HCT116 (cell line): ENCODE data around the gene GTF3C4. TPM values are rescaled to one million over a fixed set of nuclear protein-coding genes. Genes with fewer than 3 reads are reported as not detected.

ENCODE experiments used
- ATAC-seq: fragments of 200-7000 bp; cut with Tn5 transposase; 2 replicates; pipeline ENCODE4 v1.9.1; 2020; ENCODE audit warnings: mild to moderate bottlenecking, moderate library complexity
- BruUV-seq: library from RNA; stranded (reverse); fragments of 400-500 nt; replicated peaks from 2 replicates; lab custom pipeline; 2021; lab: Mats Ljungman, UMichigan
- CTCF ChIA-PET: fragments of 300-600 bp; sonication (Branson Sonifier 250); formaldehyde crosslinking; loops from one replicate; lab custom pipeline; 2021; ENCODE audit warnings: antibody characterized with exemption; lab: Charles Lee
- POLR2A ChIA-PET: fragments of 300-600, 350-600 bp; sonication (Branson Sonifier 250); formaldehyde crosslinking; loops from one replicate; lab custom pipeline; 2021; ENCODE audit warnings: antibody characterized with exemption; lab: Charles Lee
- RAD21 ChIA-PET, 2 experiments: fragments of 300-600 bp; sonication (Branson Sonifier 250); formaldehyde crosslinking; loops; one replicate each; lab custom pipeline; 2023; ENCODE audit warnings: low total read pairs in 2 of 2; ENCODE audit not compliant: uncharacterized antibody in 2 of 2, unreplicated experiment in 2 of 2, low non-redundant PET in 1 of 2; lab: Charles Lee
- DNase-seq: peaks from one replicate; pipeline ENCODE4 v3.0.0-alpha.2; 2010; ENCODE audit warnings: low read depth, low spot score
- H2AFZ ChIP-seq: fragments of 200-600 bp; shearing (Covaris generic), sonication (generic); 2 replicates; pipeline ENCODE4 v1.6.1; 2017; ENCODE audit warnings: low read depth, mixed run types, mixed read lengths, antibody characterized with exemption, low read length; ENCODE audit not compliant: poor library complexity, severe bottlenecking
- H3K27ac ChIP-seq: 2 replicates; pipeline ENCODE4 v1.5.1; 2012; ENCODE audit warnings: low read depth, low read length
- H3K27me3 ChIP-seq: fragments of 200-600 bp; sonication (generic); 2 replicates; pipeline ENCODE4 v1.6.1; 2016; ENCODE audit warnings: mixed run types, low read length, mixed read lengths; ENCODE audit not compliant: insufficient read depth
- H3K36me3 ChIP-seq, 2 experiments: fragments of 200-500 bp in 1 of 2; fragments of 200-600 bp in 1 of 2; sonication (Bioruptor generic) in 1 of 2; sonication (generic) in 1 of 2; 2 replicates each; pipeline versions ENCODE4 v1.5.1 to v1.6.1; 2014 to 2016; ENCODE audit warnings: low read length in 2 of 2, inconsistent platforms in 1 of 2, mixed read lengths in 1 of 2, mixed run types in 1 of 2; ENCODE audit not compliant: insufficient read depth in 2 of 2, control insufficient read depth in 1 of 2
- H3K4me1 ChIP-seq, 2 experiments: fragments of 200-600 bp in 1 of 2; sonication (generic) in 1 of 2; 2 replicates each; pipeline versions ENCODE4 v1.5.1 to v1.6.1; 2012 to 2017; ENCODE audit warnings: low read length in 2 of 2, inconsistent platforms in 1 of 2, mild to moderate bottlenecking in 1 of 2, mixed read lengths in 1 of 2, mixed run types in 1 of 2, moderate library complexity in 1 of 2; ENCODE audit not compliant: insufficient read depth in 2 of 2, control insufficient read depth in 1 of 2
- H3K4me2 ChIP-seq: fragments of 200-600 bp; sonication (generic); 2 replicates; pipeline ENCODE4 v1.6.1; 2017; ENCODE audit warnings: mixed run types, low read length, mixed read lengths
- H3K4me3 ChIP-seq, 2 experiments: fragments of 200-600 bp in 1 of 2; sonication (generic) in 1 of 2; replicated peaks in 1 of 2; 2 replicates each; pipeline ENCODE4 v1.5.1; 2011 to 2016; ENCODE audit warnings: low read length in 2 of 2, control low read depth in 1 of 2, low read depth in 1 of 2, mild to moderate bottlenecking in 1 of 2, mixed read lengths in 1 of 2, mixed run types in 1 of 2
- H3K79me2 ChIP-seq: fragments of 200-600 bp; sonication (generic); 2 replicates; pipeline ENCODE4 v1.6.1; 2017; ENCODE audit warnings: mild to moderate bottlenecking, mixed run types, low read length, moderate library complexity, mixed read lengths; ENCODE audit not compliant: insufficient read depth
- H3K9ac ChIP-seq: fragments of 200-600 bp; sonication (generic); 2 replicates; pipeline ENCODE4 v1.6.1; 2016; ENCODE audit warnings: low read length, mixed read lengths
- H3K9me2 ChIP-seq: fragments of 200-600 bp; sonication (generic), shearing (Covaris generic); 2 replicates; pipeline ENCODE4 v1.6.1; 2017; ENCODE audit warnings: mixed run types, mild to moderate bottlenecking, moderate library complexity; ENCODE audit not compliant: insufficient read depth
- H3K9me3 ChIP-seq, 2 experiments: fragments of 200-500 bp in 1 of 2; fragments of 200-600 bp in 1 of 2; sonication (Bioruptor generic) in 1 of 2; sonication (generic) in 1 of 2; 2 replicates each; pipeline ENCODE4 v1.6.1; 2014 to 2017; ENCODE audit warnings: low read length in 2 of 2, mixed read lengths in 2 of 2, inconsistent platforms in 1 of 2, low read depth in 1 of 2, mild to moderate bottlenecking in 1 of 2, mixed run types in 1 of 2, moderate library complexity in 1 of 2; ENCODE audit not compliant: control insufficient read depth in 1 of 2, insufficient read depth in 1 of 2
- H4K20me1 ChIP-seq: fragments of 200-600 bp; sonication (generic), shearing (Covaris generic); 2 replicates; pipeline ENCODE4 v1.6.1; 2017; ENCODE audit warnings: mixed run types, mild to moderate bottlenecking, moderate library complexity; ENCODE audit not compliant: insufficient read depth
- ATF3 ChIP-seq: IDR thresholded peaks from 2 replicates; pipeline ENCODE4 v1.6.1; 2012
- CBX3 ChIP-seq: IDR thresholded peaks from 2 replicates; pipeline ENCODE4 v1.6.1; 2012; ENCODE audit warnings: low read depth
- CEBPB ChIP-seq: IDR thresholded peaks from 2 replicates; pipeline ENCODE4 v1.6.1; 2012; ENCODE audit warnings: low read depth
- CTCF ChIP-seq, 3 experiments: fragments of 200-600 bp in 1 of 3; sonication (generic) in 1 of 3; IDR thresholded peaks in 2 of 3; conservative IDR thresholded peaks in 1 of 3; 2 replicates each; pipeline ENCODE4 v1.5.1; 2012 to 2017; ENCODE audit warnings: low read depth in 2 of 3, low read length in 2 of 3, antibody characterized with exemption in 1 of 3, borderline replicate concordance in 1 of 3, control low read depth in 1 of 3, mild to moderate bottlenecking in 1 of 3, mixed read lengths in 1 of 3, mixed run types in 1 of 3, moderate library complexity in 1 of 3; ENCODE audit not compliant: insufficient read depth in 1 of 3
- ELF1 ChIP-seq: IDR thresholded peaks from 2 replicates; pipeline ENCODE4 v1.6.1; 2012; ENCODE audit warnings: low read depth, borderline replicate concordance
- EZH2 ChIP-seq: fragments of 200-600 bp; sonication (generic); IDR thresholded peaks from 2 replicates; pipeline ENCODE4 v1.6.1; 2017; ENCODE audit warnings: antibody characterized with exemption, mixed run types
- EZH2phosphoT487 ChIP-seq: fragments of 200-600 bp; IDR thresholded peaks from 2 replicates; pipeline ENCODE4 v1.6.1; 2018; ENCODE audit warnings: antibody characterized with exemption, borderline replicate concordance
- FOSL1 ChIP-seq: IDR thresholded peaks from 2 replicates; pipeline ENCODE4 v1.6.1; 2012; ENCODE audit warnings: low read depth
- JUND ChIP-seq: IDR thresholded peaks from 2 replicates; pipeline ENCODE4 v1.6.1; 2012
- POLR2A ChIP-seq: IDR thresholded peaks from 2 replicates; pipeline ENCODE4 v1.7.0; 2011; ENCODE audit warnings: borderline replicate concordance; ENCODE audit not compliant: insufficient read depth, insufficient read length; ENCODE audit errors: extremely low read depth
- RAD21 ChIP-seq: IDR thresholded peaks from 2 replicates; pipeline ENCODE4 v1.6.1; 2012; ENCODE audit warnings: low read depth, mild to moderate bottlenecking
- SP1 ChIP-seq: IDR thresholded peaks from 2 replicates; pipeline ENCODE4 v1.6.1; 2012; ENCODE audit warnings: low read depth
- SRF ChIP-seq: IDR thresholded peaks from 2 replicates; pipeline ENCODE4 v1.6.1; 2012; ENCODE audit warnings: low read depth
- TCF7L2 ChIP-seq: IDR thresholded peaks from 2 replicates; pipeline ENCODE4 v1.7.0; 2011; ENCODE audit warnings: borderline replicate concordance, inconsistent platforms; ENCODE audit not compliant: insufficient read depth, insufficient read length; ENCODE audit errors: extremely low read depth
- YY1 ChIP-seq: IDR thresholded peaks from 2 replicates; pipeline ENCODE4 v1.6.1; 2011; ENCODE audit warnings: low read length, low read depth, moderate library complexity, mild to moderate bottlenecking; ENCODE audit not compliant: insufficient replicate concordance; ENCODE audit errors: extremely low read depth
- ZBTB33 ChIP-seq: IDR thresholded peaks from 2 replicates; pipeline ENCODE4 v1.6.1; 2011; ENCODE audit warnings: mild to moderate bottlenecking, low read length, moderate library complexity; ENCODE audit not compliant: insufficient replicate concordance; ENCODE audit errors: extremely low read depth
- ZFX ChIP-seq: fragments of 450-650 bp; IDR thresholded peaks from 2 replicates; pipeline ENCODE4 v1.6.1; 2017
- ZNF274 ChIP-seq: fragments of 200-500 bp; sonication (Bioruptor generic); IDR thresholded peaks from 2 replicates; pipeline ENCODE4 v1.6.1; 2014; ENCODE audit warnings: mild to moderate bottlenecking, low read depth, low read length, inconsistent platforms
- intact Hi-C: fragments of 100-400 bp; cut with micrococcal nuclease; formaldehyde crosslinking; loops from 2 replicates; pipeline ENCODE4 v1.10.0; 2022
- total RNA-seq: library from RNA; stranded (reverse); gene quantifications from one replicate; pipeline ENCODE4 v1.2.1, GENCODE V29; 2021; ENCODE audit not compliant: unreplicated experiment
- TF ChIP-seq, protein P1 (sequence below): IDR thresholded peaks from 2 replicates; pipeline ENCODE4 v1.6.1; 2012
- TF ChIP-seq, protein P2 (sequence below): IDR thresholded peaks from 2 replicates; pipeline ENCODE4 v1.6.1; 2012; ENCODE audit warnings: low read depth

GTF3C4 gene
- total RNA-seq, 1 experiment from 2014 or later, result 26.4 TPM

DNA sequence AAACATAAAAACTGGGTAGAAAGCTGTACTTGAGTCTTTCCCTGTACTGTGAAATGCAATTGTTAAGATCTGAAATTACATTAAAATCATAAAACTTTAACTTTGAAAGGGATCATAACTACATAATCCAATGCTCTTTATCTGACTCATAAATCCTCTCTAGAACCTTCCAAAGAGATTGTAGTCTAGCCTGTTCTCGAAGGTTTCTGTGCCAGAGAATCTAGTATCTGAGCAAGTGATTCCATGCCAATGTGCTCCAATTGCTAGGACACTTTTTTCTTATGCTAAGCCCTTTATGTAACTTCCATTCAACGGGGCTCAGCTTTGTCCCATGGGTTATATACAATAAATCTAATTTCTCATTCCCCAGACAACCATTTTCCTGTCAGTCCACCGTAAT, 21.6 kb upstream of the GTF3C4 start:
- ChIA-PET POLR2A (no interaction called here), RAD21 (no interaction called here), CTCF (no interaction called here)
- H3K4me3 ChIP-seq, result no peak overlapping the region
- no peaks in the 10 kb centered on the region for H3K4me1 ChIP-seq
- H3K27me3 ChIP-seq, result no peaks in the 10 kb centered on the region
- H3K4me2 ChIP-seq, result no peak overlapping the region
- no peak overlapping the region for H2AFZ ChIP-seq
- ATAC-seq (no peak), DNase-seq (no peak)
- BruUV-seq, result no TSS peak
- H3K79me2 ChIP-seq, result peaks cover 8% of the 10 kb centered on the region; the same call in 1 of the 2 replicates
- TF ChIP-seq, protein P1, sequence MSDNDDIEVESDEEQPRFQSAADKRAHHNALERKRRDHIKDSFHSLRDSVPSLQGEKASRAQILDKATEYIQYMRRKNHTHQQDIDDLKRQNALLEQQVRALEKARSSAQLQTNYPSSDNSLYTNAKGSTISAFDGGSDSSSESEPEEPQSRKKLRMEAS, result no peak
- TF ChIP-seq CBX3 (no peak), CTCF (IDR thresholded peaks at IDR 0.05 in 2 of 3, conservative IDR thresholded peaks at IDR 0.05 in 1 of 3; ENCODE audit: borderline replicate concordance in 1 of 3, insufficient read depth in 1 of 3, low read depth in 2 of 3, low read length in 2 of 3) (no peak), ELF1 (no peak), SP1 (no peak), SRF (no peak), FOSL1 (no peak), EZH2phosphoT487 (no peak), CEBPB (no peak), JUND (no peak), ZFX (no peak), ATF3 (no peak), EZH2 (no peak), ZBTB33 (no peak), TCF7L2 (no peak), ZNF274 (no peak), YY1 (no peak), POLR2A (no peak), RAD21 (no peak)
- TF ChIP-seq, protein P2, sequence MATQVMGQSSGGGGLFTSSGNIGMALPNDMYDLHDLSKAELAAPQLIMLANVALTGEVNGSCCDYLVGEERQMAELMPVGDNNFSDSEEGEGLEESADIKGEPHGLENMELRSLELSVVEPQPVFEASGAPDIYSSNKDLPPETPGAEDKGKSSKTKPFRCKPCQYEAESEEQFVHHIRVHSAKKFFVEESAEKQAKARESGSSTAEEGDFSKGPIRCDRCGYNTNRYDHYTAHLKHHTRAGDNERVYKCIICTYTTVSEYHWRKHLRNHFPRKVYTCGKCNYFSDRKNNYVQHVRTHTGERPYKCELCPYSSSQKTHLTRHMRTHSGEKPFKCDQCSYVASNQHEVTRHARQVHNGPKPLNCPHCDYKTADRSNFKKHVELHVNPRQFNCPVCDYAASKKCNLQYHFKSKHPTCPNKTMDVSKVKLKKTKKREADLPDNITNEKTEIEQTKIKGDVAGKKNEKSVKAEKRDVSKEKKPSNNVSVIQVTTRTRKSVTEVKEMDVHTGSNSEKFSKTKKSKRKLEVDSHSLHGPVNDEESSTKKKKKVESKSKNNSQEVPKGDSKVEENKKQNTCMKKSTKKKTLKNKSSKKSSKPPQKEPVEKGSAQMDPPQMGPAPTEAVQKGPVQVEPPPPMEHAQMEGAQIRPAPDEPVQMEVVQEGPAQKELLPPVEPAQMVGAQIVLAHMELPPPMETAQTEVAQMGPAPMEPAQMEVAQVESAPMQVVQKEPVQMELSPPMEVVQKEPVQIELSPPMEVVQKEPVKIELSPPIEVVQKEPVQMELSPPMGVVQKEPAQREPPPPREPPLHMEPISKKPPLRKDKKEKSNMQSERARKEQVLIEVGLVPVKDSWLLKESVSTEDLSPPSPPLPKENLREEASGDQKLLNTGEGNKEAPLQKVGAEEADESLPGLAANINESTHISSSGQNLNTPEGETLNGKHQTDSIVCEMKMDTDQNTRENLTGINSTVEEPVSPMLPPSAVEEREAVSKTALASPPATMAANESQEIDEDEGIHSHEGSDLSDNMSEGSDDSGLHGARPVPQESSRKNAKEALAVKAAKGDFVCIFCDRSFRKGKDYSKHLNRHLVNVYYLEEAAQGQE, result no peak
- H3K9ac ChIP-seq, result no peak overlapping the region
- intact Hi-C loops, result no loop called here
- H4K20me1 ChIP-seq, result no peaks in the 10 kb centered on the region
- no peaks in the 10 kb centered on the region for H3K9me2 ChIP-seq
- H3K36me3 ChIP-seq, result peaks cover 55 to 67% of the 10 kb centered on the region in 2 experiments; a peak in 3 of 4 replicates
- H3K27ac ChIP-seq, result no peak overlapping the region
- no peaks in the 10 kb centered on the region for H3K9me3 ChIP-seq
